T-helper 1 cell treated with Interleukin-12 subunit alpha and Interleukin-12 subunit beta and Interleukin-4 antibody, amounts not matched to agents 30 μg/mL and 1 μg/mL, for 36 hours (primary cell): ENCODE results near the gene HAGHL.
A peak's percentile ranks its signal among the peaks of the same experiment; 100 is the strongest.

ENCODE experiments used
- H3K27ac Mint-ChIP-seq: one replicate; pipeline ENCODE4 v1.8.0; 2021; ENCODE audit warnings: mild to moderate bottlenecking, mixed read lengths
- H3K27me3 Mint-ChIP-seq: one replicate; pipeline ENCODE4 v1.8.0; 2021; ENCODE audit warnings: low read depth, mixed read lengths
- H3K36me3 Mint-ChIP-seq: one replicate; pipeline ENCODE4 v1.8.0; 2021; ENCODE audit warnings: low read depth, mixed read lengths
- H3K4me1 Mint-ChIP-seq: one replicate; pipeline ENCODE4 v1.8.0; 2021; ENCODE audit warnings: low read depth, mixed read lengths
- H3K4me3 Mint-ChIP-seq: one replicate; pipeline ENCODE4 v1.8.0; 2021; ENCODE audit warnings: mild to moderate bottlenecking, moderate library complexity, mixed read lengths
- H3K9me3 Mint-ChIP-seq: one replicate; pipeline ENCODE4 v1.8.0; 2021; ENCODE audit warnings: mixed read lengths

Gene HAGHL

GRCh38 chr16:695355-696089, 31.4 kb upstream of the HAGHL start:
- peaks cover 4% of the 10 kb centered on the region for H3K9me3 Mint-ChIP-seq
- peak overlapping the region; percentile 75 for H3K4me3 Mint-ChIP-seq
- H3K4me1 Mint-ChIP-seq = peaks cover 10% of the 10 kb centered on the region
- peaks cover 1% of the 10 kb centered on the region for H3K36me3 Mint-ChIP-seq
- H3K27me3 Mint-ChIP-seq = peaks cover 24% of the 10 kb centered on the region
- peak overlapping the region; percentile 68 for H3K27ac Mint-ChIP-seq

GRCh38 chr16:698911-699671, 27.8 kb upstream of the HAGHL start:
- Mint-ChIP-seq H3K36me3 (no peaks in the 10 kb centered on the region), H3K4me1 (peaks cover 4% of the 10 kb centered on the region), H3K27me3 (peaks cover 28% of the 10 kb centered on the region), H3K4me3 (no peak overlapping the region), H3K9me3 (no peaks in the 10 kb centered on the region), H3K27ac (no peak overlapping the region)

DNA sequence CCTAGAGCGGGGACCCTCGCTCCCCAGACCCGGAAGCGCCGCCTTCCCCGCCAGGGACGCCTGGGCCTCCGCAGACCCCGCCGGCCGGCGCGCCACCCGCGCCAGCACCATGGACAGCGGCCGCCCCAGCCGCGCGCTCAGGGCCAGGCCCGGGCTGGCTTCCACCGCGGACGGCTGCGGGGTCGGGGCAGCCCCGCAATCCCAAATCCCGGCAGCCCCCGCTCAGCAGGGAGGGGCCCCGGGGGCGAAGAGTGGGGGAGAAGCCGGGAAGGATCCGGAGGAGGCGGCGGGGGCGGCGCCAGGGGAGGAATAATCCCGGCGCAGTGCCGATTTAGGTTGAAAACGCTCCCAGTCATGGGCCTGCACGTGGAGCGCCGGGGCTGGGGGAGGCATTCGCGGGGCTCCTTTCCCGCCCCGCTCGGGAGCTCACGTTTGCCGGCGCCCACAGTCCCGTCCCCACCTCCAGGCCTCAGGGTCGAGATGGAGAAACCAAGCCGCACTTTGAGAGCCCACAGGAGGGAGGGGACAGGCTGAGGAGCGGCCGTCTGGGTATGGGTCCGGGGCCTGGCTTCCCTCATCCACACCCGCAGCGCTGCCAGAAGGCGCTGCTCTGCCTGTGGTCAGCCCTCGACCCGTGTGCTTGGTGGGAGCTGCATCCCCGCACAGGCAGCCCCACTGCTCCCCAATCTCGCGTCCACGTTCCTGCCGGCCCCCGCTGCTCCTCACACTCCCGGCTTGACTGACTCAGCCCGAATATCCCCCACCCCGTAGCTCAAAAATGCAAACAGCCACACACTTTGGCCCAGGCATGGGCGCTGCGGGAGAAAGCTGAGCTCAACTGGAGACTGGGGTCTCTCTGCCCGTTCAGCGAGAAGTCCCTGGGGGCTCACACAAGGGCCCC, 26.0 kb upstream of the HAGHL start:
- H3K36me3 Mint-ChIP-seq = no peaks in the 10 kb centered on the region
- H3K4me1 Mint-ChIP-seq = peaks cover under 1% of the 10 kb centered on the region
- no peaks in the 10 kb centered on the region for H3K9me3 Mint-ChIP-seq
- H3K4me3 Mint-ChIP-seq = no peak overlapping the region
- no peak overlapping the region for H3K27ac Mint-ChIP-seq
- peaks cover 27% of the 10 kb centered on the region for H3K27me3 Mint-ChIP-seq

DNA sequence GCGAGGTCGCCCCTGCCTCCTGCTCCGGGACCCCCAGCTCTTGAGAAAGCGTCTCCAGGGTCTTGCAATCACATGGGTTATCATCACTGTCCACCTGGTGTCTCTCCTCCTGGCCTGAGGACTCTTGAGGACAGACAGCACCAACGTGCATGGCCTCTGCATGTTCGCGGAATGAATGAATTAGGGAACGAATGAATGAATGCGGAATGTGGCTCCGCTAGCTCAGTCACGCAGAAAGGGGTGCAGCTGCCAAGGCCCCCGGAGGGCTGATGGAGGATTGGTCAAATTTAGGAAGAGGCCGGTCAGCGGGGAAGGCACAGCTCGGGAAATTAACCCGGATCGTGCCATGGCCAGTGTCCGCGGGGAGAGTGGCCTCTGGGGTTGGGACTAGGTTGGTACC, 24.6 kb upstream of the HAGHL start:
- H3K27ac Mint-ChIP-seq = no peak overlapping the region
- H3K4me1 Mint-ChIP-seq = no peaks in the 10 kb centered on the region

DNA sequence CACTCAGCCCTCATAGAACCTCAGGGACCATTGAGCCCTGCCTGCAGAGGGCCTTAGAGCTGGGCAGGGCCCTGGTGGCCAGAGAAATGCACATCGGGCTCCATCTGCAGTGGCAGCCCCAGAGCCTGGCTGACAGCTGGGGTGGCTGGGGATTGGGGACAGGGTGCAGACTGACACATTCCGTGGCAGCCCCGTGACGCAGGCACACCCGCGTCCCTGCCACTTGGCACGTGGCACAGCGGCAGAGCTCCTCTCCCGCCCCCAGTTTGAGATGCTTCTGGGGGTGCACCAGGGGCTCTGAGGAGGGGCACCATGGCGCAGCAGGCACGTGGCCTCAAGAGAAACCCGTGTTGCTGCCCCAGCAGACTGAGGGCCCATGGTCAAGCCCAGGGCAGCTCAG, 23.5 kb upstream of the HAGHL start:
- no peak overlapping the region for H3K4me3 Mint-ChIP-seq
- H3K9me3 Mint-ChIP-seq = no peaks in the 10 kb centered on the region
- no peaks in the 10 kb centered on the region for H3K4me1 Mint-ChIP-seq
- H3K36me3 Mint-ChIP-seq = no peaks in the 10 kb centered on the region
- H3K27ac Mint-ChIP-seq = no peak overlapping the region
- H3K27me3 Mint-ChIP-seq = peaks cover 47% of the 10 kb centered on the region

More for the DNA sequence above, 24.6 kb upstream of the HAGHL start:
- H3K9me3 Mint-ChIP-seq = no peaks in the 10 kb centered on the region
- no peak overlapping the region for H3K4me3 Mint-ChIP-seq
- peaks cover 39% of the 10 kb centered on the region for H3K27me3 Mint-ChIP-seq
- no peaks in the 10 kb centered on the region for H3K36me3 Mint-ChIP-seq

DNA sequence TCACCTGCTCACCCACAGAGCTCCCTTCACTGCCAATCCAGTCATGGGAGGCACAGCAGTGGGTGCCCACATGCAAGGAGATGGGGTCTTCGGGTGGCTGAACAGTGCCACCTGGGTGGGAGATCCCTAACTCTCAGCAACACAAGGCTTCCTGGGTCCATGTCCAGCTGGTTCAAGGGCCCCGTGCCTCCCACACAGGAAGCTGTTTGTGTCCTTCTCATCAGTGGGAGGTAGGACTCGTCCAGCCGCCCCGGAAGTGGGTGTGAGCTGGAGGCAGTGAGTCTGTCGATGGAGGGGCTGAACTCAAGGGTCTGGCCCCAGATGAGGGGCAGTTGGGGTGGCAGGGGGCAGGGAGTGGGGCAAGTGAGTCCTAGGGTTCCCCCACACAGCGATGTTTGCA, 22.9 kb upstream of the HAGHL start:
- peaks cover 52% of the 10 kb centered on the region for H3K27me3 Mint-ChIP-seq
- no peak overlapping the region for H3K27ac Mint-ChIP-seq
- no peak overlapping the region for H3K4me3 Mint-ChIP-seq
- H3K4me1 Mint-ChIP-seq = no peaks in the 10 kb centered on the region
- no peaks in the 10 kb centered on the region for H3K36me3 Mint-ChIP-seq
- H3K9me3 Mint-ChIP-seq = no peaks in the 10 kb centered on the region

- H3K27me3 Mint-ChIP-seq = peaks cover 60% of the 10 kb centered on the region
- H3K4me3 Mint-ChIP-seq = no peak overlapping the region
- H3K9me3 Mint-ChIP-seq = no peaks in the 10 kb centered on the region
- H3K27ac Mint-ChIP-seq = no peak overlapping the region
- no peaks in the 10 kb centered on the region for H3K36me3 Mint-ChIP-seq
- no peaks in the 10 kb centered on the region for H3K4me1 Mint-ChIP-seq
Measured at GRCh38 chr16:704552-705380, 22.1 kb upstream of the HAGHL start.

DNA sequence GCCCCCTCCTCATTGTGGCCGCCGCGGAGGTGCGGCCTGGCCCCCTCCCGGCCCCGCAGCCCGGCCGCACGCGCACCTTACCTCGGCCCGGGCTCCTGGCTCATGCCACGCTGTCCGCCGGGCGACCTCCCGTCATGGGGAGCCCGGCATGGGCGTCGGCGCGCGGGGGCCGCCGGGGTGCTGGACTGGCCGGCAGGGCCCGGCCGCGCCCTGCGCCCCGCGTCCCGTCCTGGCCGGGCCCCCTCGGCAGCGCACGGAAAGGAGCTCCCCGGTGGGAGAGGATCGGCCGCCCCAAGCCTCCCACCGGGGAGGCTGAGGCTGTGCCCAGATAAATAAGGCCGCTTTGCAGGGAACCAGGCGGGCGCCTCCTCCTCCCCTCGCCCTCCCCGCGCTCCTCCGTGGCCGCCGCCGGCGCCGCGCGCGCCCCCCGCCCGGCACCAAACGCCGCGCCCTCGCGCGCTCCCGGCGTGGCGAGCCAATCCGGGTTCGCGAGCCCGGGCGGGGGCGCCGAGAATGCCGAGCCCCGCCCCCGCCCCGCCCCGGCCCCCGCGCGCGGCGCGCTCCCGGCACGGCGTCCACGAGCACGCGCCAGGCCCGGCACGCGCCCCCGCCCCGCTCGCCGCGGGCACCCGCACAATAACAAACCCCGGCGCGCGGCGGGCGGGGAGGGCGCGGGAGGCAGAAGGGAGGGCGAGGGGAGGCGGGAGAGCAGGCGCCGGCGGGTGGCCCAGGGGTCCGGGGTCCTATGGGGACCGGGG, 21.3 kb upstream of the HAGHL start, which contains the start of gene FBXL16:
Gene FBXL16, minus strand, starts transcription at position 371 of the 758 bp plus-strand sequence. CDS start 8,396 bp downstream, outside the sequence.
- Mint-ChIP-seq H3K9me3 (no peaks in the 10 kb centered on the region), H3K27ac (no peak within 1 kb of the TSS), H3K4me1 (no peaks in the 10 kb centered on the region), H3K27me3 (peaks cover 57% of the 10 kb centered on the region), H3K4me3 (no peak within 1 kb of the TSS), H3K36me3 (no peaks in the 10 kb centered on the region)

GRCh38 chr16:706189-707061, 20.5 kb upstream of the HAGHL start:
- Mint-ChIP-seq H3K36me3 (no peaks in the 10 kb centered on the region), H3K4me3 (no peak overlapping the region), H3K9me3 (no peaks in the 10 kb centered on the region), H3K4me1 (no peaks in the 10 kb centered on the region), H3K27me3 (peaks cover 53% of the 10 kb centered on the region), H3K27ac (no peak overlapping the region)

DNA sequence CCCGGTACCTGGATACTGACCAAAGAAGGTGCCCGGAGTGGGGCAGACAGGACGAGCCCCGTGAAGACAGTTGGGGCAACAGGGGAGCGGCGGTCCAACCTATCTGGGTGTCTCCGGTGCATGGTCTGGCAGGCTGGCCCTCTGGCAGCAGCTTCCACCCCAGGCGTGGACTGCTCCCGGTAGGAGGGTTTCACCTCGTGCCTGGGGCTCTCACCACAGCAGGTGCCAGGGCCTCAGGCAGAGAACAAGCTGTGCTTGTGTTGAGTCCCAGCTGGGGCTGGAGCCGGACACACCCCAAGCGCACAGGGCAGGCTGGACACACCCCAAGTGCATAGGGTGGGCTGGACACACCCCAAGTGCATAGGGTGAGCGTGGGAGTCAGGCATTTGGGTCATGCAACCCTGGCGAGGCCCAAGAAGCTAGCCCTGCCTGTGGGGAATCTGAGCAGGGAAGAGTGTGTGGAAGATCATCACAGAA, 19.8 kb upstream of the HAGHL start:
- H3K27me3 Mint-ChIP-seq = peaks cover 49% of the 10 kb centered on the region
- no peaks in the 10 kb centered on the region for H3K9me3 Mint-ChIP-seq
- H3K36me3 Mint-ChIP-seq = no peaks in the 10 kb centered on the region
- no peaks in the 10 kb centered on the region for H3K4me1 Mint-ChIP-seq
- H3K27ac Mint-ChIP-seq = no peak overlapping the region
- H3K4me3 Mint-ChIP-seq = no peak overlapping the region

GRCh38 chr16:708019-708418, 18.9 kb upstream of the HAGHL start:
- H3K36me3 Mint-ChIP-seq = no peaks in the 10 kb centered on the region
- H3K27me3 Mint-ChIP-seq = peaks cover 44% of the 10 kb centered on the region
- H3K4me1 Mint-ChIP-seq = no peaks in the 10 kb centered on the region
- H3K4me3 Mint-ChIP-seq = no peak overlapping the region
- no peak overlapping the region for H3K27ac Mint-ChIP-seq
- no peaks in the 10 kb centered on the region for H3K9me3 Mint-ChIP-seq

GRCh38 chr16:708959-709358, 17.9 kb upstream of the HAGHL start:
- no peak overlapping the region for H3K27ac Mint-ChIP-seq
- no peaks in the 10 kb centered on the region for H3K36me3 Mint-ChIP-seq
- H3K9me3 Mint-ChIP-seq = no peaks in the 10 kb centered on the region
- no peak overlapping the region for H3K4me3 Mint-ChIP-seq
- no peaks in the 10 kb centered on the region for H3K4me1 Mint-ChIP-seq
- H3K27me3 Mint-ChIP-seq = peaks cover 47% of the 10 kb centered on the region
